22Rv1 (cell line): ENCODE results near the gene NPM3.

Experiments
- H3K27ac ChIP-seq: fragments of 450-650 bp; 2 replicates; pipeline ENCODE4 v1.5.1; 2017
- CTCF ChIP-seq: fragments of 450-650 bp; IDR thresholded peaks from 2 replicates; pipeline ENCODE4 v1.5.1; 2017; ENCODE audit warnings: mild to moderate bottlenecking
- ZFX ChIP-seq: fragments of 450-650 bp; IDR thresholded peaks from 2 replicates; pipeline ENCODE4 v1.6.1; 2017; ENCODE audit warnings: antibody characterized with exemption, borderline replicate concordance

The NPM3 gene

GRCh38 chr10:101776161-101776817 lies 7.0 kb downstream of the NPM3 start:
- TF ChIP-seq CTCF = no peak
- TF ChIP-seq ZFX = no peak
- H3K27ac ChIP-seq = no peak overlapping the region

- no peak within 1 kb of the TSS for H3K27ac ChIP-seq
- TF ChIP-seq ZFX (no peak), CTCF (no peak)
These were observed 7.7 kb downstream of the NPM3 start, which contains the start of gene FGF8 for GRCh38 chr10:101775273-101776160. FGF8 (minus strand) TSS chr10:101776114; CDS start chr10:101775900, 214 bp downstream.

GRCh38 chr10:101774589-101775272 lies 8.5 kb downstream of the NPM3 start:
- no peak overlapping the region for H3K27ac ChIP-seq
- no peak for TF ChIP-seq CTCF
- TF ChIP-seq ZFX = no peak

- H3K27ac ChIP-seq = no peak overlapping the region
- no peak for TF ChIP-seq CTCF
- TF ChIP-seq ZFX = no peak
These were observed 9.2 kb downstream of the NPM3 start for GRCh38 chr10:101773923-101774588.

GRCh38 chr10:101772895-101773761 lies 10.1 kb downstream of the NPM3 start:
- TF ChIP-seq CTCF = no peak
- TF ChIP-seq ZFX = no peak
- H3K27ac ChIP-seq = no peak overlapping the region

- TF ChIP-seq CTCF (no peak), ZFX (no peak)
- H3K27ac ChIP-seq = no peak overlapping the region
These were observed 11.0 kb downstream of the NPM3 start for GRCh38 chr10:101772017-101772894.
